Measurements from ENCODE around the gene TMEM108. TPM values are rescaled to one million over a fixed set of nuclear protein-coding genes. Genes with fewer than 3 reads are reported as not detected.

Gene TMEM108
- total and polyA plus RNA-seq, 10 of the 15 experiments (the other 5 are each of a cell fraction or from before 2014, with no cell fraction given) = 0.02 to 0.58 (median 0.12) TPM; not detected in 5

DNA sequence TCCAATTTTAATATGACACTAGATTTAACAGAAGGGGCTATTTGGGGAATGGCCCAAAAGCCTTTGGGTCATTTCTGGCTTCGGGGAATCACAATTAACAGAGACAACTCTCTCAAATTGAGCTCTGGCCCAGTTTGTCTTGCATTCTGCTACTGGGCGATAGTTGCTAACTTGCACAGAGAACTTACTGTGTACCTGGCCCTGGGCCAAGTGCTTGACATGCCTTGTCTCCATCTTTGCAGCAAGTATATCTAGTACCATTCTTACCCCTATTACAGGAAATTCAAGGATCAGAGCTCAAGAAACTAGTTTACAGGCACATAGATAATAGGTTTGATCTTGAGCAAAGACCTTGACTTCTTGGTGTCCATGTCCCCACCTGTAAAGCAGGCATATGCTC, 175.7 kb downstream of the TMEM108 start:
- Histone ChIP-seq H3K4me2 (ENCODE audit: control insufficient read depth, insufficient read depth) (no peak overlapping the region), H3K36me3 (ENCODE audit: control insufficient read depth in 2 of 2, insufficient read depth in 2 of 2, low read length in 1 of 2) (no peaks in the 10 kb centered on the region), H3K4me1 (ENCODE audit: control insufficient read depth, insufficient read depth, low read length) (peaks cover 29% of the 10 kb centered on the region), H3K4me3 (no peak overlapping the region), H4K20me1 (ENCODE audit: control insufficient read depth, insufficient read depth) (no peaks in the 10 kb centered on the region), H3K9ac (ENCODE audit: control insufficient read depth, insufficient read depth, low read length) (no peak overlapping the region), H2AFZ (ENCODE audit: control insufficient read depth, low read depth, low read length) (no peak overlapping the region), H3K27ac (ENCODE audit: control insufficient read depth, insufficient read depth) (no peak overlapping the region), H3K79me2 (ENCODE audit: control insufficient read depth, insufficient read depth, low read length) (no peaks in the 10 kb centered on the region), H3K27me3 (replicated peaks in 1 of 2; ENCODE audit: control insufficient read depth in 2 of 2, insufficient read depth in 2 of 2, low read length in 1 of 2) (no peaks in the 10 kb centered on the region), H3K9me3 (replicated peaks; ENCODE audit: control insufficient read depth, insufficient read depth, low read length) (no peaks in the 10 kb centered on the region)
- DNase-seq (ENCODE audit: low read depth, low spot score) (no peak), ATAC-seq (no peak), FAIRE-seq (no peak)
- RAD21 ChIA-PET (ENCODE audit: unreplicated experiment) = no interaction called here
- POLR2A ChIA-PET = no interaction called here
- no TSS peak for BruUV-seq (replicated peaks)
- SMC1A ChIA-PET (ENCODE audit: uncharacterized antibody, unreplicated experiment) = interaction anchor here (0.8 to 0.9 kb wide), 2 partner anchors 11 to 160 kb away, joined by 3 read pairs; no protein-coding TSS in a partner anchor
- TF ChIP-seq, protein P1, sequence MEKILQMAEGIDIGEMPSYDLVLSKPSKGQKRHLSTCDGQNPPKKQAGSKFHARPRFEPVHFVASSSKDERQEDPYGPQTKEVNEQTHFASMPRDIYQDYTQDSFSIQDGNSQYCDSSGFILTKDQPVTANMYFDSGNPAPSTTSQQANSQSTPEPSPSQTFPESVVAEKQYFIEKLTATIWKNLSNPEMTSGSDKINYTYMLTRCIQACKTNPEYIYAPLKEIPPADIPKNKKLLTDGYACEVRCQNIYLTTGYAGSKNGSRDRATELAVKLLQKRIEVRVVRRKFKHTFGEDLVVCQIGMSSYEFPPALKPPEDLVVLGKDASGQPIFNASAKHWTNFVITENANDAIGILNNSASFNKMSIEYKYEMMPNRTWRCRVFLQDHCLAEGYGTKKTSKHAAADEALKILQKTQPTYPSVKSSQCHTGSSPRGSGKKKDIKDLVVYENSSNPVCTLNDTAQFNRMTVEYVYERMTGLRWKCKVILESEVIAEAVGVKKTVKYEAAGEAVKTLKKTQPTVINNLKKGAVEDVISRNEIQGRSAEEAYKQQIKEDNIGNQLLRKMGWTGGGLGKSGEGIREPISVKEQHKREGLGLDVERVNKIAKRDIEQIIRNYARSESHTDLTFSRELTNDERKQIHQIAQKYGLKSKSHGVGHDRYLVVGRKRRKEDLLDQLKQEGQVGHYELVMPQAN (conservative IDR thresholded peaks at IDR 0.05) = no peak
- TF ChIP-seq YBX1 (IDR thresholded peaks at IDR 0.05) (no peak), BMI1 (IDR thresholded peaks at IDR 0.05; ENCODE audit: borderline replicate concordance) (no peak), SUPT20H (IDR thresholded peaks at IDR 0.05; ENCODE audit: borderline replicate concordance, control insufficient read depth, low read depth, low read length) (no peak), MTA3 (IDR thresholded peaks at IDR 0.05; ENCODE audit: borderline replicate concordance, low read length) (no peak)
- TF ChIP-seq, protein P2, sequence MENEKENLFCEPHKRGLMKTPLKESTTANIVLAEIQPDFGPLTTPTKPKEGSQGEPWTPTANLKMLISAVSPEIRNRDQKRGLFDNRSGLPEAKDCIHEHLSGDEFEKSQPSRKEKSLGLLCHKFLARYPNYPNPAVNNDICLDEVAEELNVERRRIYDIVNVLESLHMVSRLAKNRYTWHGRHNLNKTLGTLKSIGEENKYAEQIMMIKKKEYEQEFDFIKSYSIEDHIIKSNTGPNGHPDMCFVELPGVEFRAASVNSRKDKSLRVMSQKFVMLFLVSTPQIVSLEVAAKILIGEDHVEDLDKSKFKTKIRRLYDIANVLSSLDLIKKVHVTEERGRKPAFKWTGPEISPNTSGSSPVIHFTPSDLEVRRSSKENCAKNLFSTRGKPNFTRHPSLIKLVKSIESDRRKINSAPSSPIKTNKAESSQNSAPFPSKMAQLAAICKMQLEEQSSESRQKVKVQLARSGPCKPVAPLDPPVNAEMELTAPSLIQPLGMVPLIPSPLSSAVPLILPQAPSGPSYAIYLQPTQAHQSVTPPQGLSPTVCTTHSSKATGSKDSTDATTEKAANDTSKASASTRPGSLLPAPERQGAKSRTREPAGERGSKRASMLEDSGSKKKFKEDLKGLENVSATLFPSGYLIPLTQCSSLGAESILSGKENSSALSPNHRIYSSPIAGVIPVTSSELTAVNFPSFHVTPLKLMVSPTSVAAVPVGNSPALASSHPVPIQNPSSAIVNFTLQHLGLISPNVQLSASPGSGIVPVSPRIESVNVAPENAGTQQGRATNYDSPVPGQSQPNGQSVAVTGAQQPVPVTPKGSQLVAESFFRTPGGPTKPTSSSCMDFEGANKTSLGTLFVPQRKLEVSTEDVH (IDR thresholded peaks at IDR 0.05; ENCODE audit: low read depth, partially characterized antibody) = no peak
- CTCF ChIA-PET = no interaction called here
- in situ Hi-C loops (cut with MboI) (no loop called here), intact Hi-C loops (cut with micrococcal nuclease; ENCODE audit: unreplicated experiment) (no loop called here)
- WGBS (ENCODE audit: insufficient coverage, insufficient replicate concordance, low lambda C conversion rate, missing lambda C conversion rate) = 23% methylated on average over 2 of the region's 2 CpGs

Data from GM12878 (cell line).